Activated CD8-positive, alpha-beta memory T cell treated with anti-CD3 and anti-CD28 coated beads, Interleukin-2, amount 50 U/mL, for 4 hours (primary cell): ENCODE results near the gene OPTN.
A peak's percentile ranks its signal among the peaks of the same experiment; 100 is the strongest.
"Not testable (repeated sequence)": the region's sequence is repeated elsewhere in the genome, so short reads cannot be mapped to it uniquely, and the experiment has no call there.

Experiments
- DNase-seq: peaks from one replicate; pipeline ENCODE4 v3.0.0-alpha.2; 2020

OPTN gene

DNA sequence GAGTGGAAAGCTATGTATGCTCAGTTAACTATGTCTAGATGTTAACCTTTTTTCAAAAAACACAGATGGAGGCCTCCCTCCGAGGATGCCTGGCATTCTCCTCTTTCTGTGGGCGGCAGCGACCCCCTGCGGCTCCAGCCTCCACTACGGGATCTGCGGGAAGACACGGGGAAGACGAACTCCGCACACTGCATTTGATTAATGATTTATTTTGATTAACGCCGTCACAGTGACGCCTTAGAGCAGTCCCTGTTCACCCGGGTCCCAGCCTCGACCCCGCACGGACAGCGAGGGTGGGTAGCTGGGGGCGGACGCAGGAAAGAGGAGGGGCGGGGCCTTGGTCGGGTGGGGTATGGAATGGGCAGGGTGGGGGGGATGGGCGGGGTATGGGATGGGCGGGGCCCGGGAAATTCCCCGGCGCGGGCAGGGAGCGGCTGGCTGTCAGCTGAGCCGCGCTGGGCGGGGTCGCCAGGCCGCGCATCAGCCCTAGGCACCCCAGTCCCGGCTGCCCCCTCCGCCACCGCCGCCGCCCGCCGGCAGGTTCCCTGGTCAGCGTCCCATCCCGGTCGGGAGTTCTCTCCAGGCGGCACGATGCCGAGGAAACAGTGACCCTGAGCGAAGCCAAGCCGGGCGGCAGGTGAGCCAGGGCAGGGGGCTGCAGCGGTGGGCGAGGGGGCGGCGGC, at the start of gene OPTN:
Gene OPTN (plus strand): TSS at position 498 of the 683 bp plus-strand sequence. CDS start 8,960 bp downstream, outside the sequence.
- peak; percentile 77 for DNase-seq

DNA sequence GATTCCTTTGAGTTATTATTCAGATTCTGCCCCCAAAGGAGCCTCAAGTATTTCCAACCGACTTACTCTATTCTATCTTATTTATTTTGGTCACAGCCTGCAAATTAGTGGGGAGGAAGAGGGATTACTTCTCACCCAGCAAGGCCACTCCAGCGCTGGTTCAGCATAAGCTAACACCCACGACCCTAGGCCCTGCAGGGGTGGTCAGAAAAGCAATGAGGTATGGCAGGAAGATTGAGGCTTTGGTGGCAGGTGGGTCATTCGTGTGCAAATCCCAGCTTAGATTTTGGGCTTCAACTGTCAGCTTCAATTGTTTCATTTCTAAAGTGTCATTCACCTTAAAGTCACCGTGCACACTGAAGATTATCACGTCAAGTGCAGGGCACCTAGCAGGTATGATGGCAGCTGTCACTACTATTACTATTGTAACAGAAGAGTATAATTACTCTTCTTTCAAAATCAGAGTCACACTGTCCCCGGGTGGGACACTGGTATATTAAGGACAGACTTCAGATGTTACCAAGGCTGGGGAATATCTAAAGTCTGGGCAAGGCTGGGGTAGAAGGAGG, 48.8 kb upstream of the OPTN start:
- no peak for DNase-seq

DNA sequence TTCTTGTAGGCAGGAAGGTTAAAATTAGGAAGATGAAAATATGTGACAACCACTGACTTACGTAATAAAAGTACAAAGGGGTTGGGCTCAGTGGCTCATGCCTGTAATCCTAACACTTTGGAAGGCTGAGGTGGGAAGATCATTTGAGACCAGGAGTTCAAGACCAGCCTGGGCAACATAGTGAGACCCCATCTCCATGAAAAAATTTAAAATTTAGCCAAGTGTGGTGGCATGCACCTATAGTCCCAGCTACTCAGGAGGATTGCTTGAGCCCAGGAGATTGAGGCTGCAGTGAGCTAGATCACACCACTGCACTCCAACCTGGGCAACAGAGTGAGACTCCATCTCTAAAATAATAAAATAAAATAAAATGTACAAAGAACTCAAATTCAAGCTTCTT, 46.8 kb upstream of the OPTN start:
- DNase-seq: not testable (repeated sequence)

DNA sequence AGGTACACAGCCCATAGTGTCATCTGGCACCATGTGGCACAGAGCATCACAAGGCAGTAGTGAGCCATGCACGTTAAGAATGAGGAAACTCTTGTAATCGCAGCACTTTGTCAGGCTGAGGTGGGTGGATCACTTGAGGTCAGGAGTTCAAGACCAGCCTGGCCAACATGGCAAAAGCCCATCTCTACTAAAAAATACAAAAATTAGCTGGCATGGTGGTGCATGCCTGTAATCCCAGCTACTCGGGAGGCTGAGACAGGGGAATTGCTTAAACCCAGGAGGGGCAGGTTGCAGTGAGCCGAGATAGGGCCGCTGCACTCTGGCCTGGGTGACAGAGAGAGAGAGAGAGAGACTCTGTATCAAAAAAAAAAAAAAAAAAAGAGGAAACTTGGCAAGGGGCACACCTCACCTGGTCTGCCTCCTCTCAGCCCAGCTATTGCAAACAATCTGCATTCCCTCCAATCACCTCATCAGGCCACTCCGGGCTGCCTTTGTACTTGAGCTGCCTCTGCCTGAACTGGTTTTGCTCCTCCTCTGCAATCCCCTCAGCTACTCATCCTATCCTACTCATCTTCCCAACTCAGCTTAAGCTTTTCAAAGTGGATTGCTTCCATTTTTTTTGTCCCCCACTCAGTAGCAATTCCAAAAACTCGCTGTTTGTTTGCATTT, 46.0 kb upstream of the OPTN start:
- no peak for DNase-seq

DNA sequence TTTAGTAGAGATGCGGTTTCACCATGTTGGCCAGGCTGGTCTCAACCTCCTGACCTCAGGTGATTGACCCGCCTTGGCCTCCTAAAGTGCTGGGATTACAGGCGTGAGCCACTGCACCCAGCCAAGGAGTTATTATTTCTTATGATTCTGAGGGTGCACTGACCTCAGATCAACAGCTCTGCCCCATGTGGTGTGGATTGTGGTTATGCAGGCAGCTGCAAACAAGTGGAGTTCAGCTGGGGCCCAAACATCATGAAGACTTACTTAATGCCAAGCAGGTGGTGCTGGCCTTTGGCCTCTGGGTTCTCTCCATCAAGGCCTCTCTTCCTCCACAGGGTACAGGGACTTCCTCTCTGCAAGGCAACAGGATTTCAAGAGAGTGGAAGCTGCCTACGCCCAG, 45.1 kb upstream of the OPTN start:
- no peak for DNase-seq

DNA sequence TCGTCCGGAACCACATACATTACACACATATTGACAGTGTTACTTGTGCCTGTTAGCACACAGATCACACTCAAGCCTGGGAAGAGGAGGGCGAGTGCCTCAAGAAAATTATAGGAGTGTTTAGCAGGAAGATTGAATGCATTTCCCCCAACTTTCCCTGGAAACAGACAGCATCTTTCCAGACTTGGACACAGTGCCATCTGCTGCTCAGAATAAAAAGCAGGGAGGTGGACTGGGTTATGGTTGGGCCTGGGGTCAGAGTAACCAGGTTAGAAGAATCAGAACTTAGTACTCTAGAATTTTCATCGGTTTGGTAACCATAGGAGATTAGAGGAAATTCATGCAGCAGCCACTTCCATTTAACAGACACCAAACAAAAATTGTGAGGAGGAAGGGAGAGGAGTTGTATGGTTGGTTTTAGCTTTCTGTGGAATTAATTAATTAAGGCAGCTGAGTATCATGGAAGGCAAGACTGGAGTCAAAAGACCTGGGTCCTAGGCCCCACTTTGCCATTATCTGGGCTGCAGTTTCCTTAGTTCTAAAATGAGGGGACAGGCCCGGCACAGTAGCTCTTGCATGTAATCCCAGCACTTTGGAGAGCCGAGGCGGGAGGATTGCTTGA, 43.4 kb upstream of the OPTN start:
- no peak for DNase-seq

DNA sequence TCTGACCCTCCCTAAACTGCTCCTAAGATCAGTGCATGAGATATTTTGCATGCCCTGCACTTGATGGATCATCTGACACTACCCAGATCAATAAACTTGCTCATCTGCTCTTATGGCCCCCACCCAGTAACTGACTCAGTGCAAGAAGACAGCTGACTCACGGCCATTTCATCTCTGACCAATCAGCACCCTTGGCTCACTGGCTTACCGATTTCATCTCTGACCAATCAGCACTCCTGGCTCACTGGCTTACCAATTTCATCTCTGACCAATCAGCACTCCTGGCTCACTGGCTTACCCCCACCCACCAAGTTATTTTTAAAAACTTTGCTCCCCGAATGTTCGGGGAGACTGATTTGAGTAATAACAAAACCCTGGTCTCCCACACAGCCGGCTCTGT, 37.2 kb upstream of the OPTN start:
- DNase-seq: no peak

DNA sequence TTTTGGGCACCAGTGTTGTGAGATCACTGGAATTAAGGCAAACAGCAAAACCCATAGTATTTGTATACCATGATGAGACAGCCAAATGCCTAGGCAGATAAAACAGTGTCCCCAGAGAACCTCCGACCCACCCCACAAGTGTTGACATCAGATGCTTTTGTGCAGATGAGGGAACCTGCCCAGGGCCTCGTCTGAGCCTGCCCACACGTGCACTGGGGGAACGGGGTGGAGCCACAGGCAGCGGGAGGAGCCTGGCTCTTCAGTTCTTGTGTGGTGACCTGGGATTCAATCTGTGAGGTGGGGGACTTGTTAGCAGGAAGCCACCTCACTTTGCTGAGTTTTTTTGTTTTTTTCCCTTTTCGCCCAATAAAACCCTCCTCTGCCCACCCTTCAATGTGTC, 33.4 kb upstream of the OPTN start:
- no peak for DNase-seq

DNA sequence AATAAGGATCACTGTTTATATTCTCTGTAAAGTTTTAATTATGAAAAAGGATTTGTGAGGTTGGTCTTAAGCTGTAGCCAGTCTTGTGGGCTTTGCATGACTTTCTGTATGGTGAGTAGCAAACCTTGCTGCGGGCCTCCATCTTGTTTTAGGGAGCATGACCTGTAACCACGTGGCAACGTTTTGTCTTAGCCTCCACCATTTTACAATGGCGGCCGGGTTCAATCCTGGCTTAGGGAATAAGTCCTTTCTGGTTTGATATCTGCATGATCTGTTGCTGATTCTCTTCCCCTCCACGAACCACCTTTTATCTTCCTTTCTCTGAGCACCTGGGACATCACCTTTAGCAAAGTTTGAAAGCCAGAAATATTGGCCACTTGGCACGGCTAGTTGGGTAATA, 32.5 kb upstream of the OPTN start:
- DNase-seq: no peak

DNA sequence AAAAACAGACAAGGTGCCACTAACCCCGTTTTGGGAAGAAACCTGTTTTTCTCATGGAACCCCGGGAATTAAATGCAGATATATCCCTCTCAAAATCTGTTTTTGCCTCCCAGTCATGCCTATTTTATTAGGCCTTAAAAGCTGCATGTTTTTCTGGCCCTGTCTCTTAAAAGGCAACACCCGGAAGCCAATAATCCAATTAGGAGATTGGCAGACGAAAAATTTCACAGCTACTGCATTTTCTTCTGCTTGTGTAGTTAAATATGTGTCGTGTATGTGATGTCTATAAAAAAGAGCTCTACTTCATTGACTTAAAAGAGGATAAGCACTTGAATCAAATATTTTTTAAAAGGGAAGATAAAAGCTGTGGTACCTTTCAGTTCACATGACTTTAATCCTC, 31.9 kb upstream of the OPTN start:
- no peak for DNase-seq

DNA sequence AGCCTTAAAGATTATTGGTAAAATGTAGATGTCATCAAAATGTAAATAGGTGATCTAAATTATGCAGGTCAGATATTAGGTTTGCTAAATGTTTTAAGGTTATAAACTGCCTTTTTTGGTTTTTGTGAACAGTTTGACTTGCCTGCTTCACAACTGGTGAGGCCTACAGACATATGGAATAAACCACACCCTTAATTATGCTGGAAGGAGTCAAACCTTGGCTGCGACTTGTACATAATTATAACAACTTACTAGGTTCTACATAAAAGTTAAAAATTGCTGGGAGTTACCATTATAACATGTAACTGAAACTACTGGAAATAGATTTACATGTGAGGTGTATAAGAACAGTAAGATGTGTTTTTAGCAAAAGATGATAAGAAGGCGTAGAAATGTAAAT, 31.5 kb upstream of the OPTN start:
- DNase-seq: no peak

DNA sequence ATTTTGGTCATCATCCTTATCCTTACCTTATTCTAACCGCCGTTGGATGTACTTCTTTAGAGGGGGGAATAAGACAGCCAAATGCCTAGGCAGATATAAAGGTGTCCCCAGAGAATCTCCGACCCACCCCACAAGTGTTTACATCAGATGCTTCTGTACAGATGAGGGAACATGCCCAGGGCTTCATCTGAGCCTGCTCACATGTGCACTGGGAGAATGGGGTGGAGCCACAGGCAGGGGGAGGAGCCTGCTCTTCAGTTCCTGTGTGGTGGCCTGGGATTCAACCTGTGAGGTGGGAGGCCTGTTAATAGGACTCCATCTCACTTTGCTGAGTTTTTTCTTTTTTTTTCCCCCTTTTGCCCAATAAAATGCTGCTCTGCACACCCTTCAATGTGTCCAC, 27.6 kb upstream of the OPTN start:
- no peak for DNase-seq

DNA sequence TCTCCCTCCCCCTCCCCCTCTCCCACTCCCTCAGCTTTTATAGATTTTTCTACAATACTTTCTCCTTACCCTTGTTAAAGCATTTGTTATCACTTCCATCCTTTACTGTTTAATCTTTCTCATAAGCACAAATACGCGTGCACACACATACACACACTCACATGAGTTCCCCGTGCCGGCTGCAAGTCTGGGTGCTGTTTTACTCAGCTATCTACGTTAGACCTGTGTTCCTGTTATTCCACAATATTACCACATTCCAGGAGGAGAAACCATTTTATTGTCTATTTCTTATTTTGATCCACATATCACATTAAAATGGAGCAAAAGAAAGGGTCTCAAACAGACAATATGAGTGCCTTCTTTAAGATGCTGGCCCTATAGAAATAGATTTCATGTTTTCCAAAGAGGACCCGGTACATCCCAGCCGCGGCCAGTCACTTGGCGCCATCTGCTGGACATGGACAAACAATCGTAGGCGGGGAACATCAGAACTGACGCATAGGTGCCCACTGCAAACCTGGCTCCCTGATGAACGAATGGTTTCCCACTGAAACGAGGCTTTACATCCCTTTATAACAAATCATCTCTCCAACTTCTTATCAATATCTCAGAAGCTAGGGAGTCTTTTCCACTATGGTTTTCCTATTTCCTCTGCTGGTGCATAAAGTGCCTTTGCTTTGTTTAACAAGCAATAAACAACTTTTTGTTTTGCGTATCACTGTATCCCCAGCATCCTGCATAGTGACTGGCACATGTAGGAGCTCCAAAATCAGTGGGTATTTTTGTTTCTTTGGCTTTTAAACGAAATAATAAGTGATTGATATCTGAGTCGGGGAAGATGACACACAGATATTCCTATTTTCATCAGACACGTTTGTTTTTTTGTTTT, 25.2 kb upstream of the OPTN start:
- peak; percentile 41 for DNase-seq

DNA sequence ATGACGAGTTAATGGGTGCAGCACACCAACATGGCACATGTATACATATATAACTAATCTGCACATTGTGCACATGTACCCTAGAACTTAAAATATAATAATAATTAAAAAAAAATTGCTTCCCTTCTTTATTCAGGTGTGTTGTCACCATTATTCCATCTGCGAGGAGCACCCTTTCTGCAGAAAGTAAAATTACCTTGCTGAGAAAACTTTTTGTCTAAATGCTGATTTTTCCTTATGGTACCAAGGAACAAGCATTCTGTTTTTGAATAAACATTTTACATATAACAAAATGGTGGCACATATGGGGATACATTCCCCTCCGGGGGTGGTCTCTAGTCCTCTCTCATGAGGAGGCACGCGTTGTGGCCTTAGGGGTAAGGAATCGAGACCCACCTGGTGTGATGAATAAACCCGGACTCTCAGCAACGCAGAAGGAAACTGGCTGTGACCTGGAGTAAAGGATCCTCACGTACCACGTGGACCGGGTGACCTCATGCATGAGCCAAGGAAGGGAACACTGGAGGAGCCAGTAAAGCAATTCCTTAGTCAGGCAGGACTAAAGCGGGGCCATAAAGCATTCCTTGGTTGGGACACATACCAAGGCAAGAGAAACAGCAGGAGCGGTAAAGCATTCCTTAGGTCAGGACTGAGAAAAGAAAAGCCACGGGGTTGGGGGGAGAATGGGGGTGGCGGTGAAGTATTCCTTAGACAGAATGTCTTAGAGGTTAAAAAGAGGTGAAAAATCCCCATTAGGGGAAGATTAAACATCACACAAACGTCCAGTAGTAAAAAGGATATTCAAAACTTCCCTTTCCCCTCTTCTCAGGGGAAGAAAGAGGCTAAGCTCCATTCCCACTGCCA, 20.8 kb upstream of the OPTN start:
- no peak for DNase-seq

DNA sequence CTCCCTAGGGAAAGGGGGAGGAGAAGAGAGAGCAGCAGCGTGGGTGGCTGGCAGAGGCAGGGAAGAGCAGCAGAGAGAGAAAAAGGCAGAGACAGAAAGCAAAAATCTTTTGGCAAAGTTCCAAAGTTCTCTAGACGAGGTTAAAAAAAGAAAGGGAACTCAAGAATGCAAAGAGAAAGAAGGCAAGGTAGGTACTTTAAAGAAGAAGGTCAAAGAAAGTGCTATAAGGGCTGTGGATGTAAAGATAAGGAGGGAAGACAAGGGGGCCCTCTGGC, 20.2 kb upstream of the OPTN start:
- no peak for DNase-seq

DNA sequence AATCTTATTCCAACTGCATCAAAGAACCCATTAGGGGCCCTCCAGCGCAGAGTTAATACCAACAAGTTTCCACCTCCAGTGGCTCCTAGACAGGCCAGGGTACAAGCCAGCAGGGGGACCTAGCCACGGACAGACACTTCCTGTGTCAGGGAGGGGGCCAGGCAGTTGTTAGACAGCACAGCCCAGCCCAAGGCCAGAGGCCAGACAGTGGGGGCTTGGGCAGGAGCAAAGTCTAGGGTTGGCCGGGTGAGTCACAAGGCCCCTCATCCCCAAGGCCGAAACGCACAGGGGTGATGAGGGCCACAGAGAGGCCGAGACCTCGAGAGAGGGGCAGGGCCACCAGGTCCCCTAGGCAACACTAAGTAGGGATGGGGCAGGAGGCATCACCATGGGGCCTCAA, 19.3 kb upstream of the OPTN start:
- no peak for DNase-seq

DNA sequence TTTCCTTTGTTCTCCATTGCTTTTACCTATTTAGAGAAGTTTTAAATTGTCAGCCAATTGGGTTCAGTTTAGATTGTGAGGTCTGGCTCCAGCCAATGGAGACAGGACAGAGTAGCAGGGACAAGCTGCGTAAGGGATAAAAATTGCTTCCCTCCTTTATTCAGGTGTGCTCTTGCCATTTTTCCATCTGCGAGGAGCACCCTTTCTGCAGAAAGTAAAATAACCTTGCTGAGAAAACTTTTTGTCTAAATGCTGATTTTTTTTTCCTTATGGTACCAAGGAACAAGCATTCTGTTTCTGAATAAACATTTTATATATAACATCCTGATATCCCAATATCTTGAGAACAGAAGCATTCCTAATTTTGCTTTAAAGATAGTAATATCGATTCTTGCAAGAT, 16.3 kb upstream of the OPTN start:
- DNase-seq: not testable (repeated sequence)

DNA sequence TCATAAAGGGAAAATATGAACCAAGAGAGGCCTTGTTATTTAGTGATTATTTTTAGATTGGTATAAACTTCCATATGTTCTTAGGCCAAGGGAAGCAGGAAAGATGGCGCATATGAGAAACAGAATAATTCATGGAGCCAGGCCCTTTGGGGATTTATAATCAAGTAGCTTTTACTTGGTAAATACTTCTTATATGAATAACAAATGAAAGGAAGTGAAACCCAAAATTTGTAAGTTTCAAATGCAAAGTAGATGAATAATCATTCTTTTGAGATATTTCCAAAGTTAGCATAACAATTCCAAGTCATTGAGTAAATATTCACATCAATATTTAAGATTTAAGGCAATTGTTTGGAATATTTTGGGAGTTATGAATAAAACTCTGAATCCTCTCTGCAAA, 13.9 kb upstream of the OPTN start:
- DNase-seq: no peak

DNA sequence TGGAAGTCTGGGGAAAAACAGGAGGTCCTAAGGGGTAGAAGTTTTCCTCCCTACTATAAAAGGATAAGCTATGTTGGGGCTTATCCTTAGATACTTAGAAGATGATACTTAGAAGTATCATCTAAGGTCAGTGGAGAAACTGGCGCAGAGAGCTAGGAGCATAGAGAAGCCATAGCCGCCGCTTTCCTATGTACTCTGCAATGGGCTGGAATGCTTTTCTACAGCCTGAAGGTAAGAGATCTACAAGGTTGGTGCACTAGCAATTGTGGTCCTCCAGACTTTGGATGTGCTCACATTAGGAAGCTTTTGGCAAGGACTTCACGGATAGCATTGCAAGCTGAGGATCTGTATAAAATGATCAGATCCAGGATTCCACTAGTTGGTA, 12.4 kb upstream of the OPTN start:
- no peak for DNase-seq

DNA sequence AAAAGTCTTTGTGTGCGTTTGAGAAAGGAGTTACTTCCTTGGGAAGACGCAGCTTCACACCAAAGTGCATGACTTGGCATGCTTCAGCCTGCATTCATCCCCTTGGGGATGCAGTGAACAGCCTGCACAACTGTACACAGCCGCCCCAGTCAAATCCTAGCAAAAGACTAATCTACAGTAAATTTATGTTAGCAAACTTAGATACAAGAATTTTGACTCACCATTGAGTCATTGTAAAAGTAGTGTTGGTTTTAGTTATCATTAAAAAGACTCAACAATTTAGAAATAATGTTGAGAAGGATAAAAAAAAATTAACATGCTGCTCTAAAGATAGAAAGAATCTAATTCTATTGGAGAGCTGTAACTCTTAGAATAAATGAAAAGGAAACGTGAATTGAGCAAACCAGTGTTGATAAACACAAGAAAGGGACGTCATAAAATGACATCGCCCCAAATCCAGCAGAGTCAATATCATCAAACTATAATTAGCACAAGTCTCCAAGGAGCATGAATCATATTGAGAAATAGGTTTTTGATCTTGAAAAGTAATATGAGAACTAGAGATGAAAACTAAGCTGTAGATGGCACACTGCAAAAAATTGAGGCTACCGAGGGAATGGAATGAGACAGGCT, 11.9 kb upstream of the OPTN start:
- no peak for DNase-seq

DNA sequence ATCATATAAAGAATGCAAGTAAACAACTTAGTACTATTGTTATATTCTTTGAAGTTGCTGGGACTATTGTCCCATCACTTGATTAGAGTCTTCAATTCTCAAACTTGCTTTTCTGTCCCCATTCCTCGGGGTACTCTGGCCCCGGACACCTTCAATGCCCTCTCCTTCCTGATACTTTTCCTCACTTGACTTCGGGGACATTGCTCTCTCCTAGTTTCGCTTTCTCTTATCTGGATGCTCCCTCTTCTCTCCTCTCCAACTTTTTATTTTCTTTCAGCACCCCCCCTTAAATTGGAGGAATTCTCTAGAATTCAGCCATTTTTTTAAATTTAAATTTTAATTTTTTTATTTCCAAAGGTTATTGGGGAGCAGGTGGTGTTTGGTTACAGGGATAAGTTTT, 10.6 kb upstream of the OPTN start:
- no peak for DNase-seq

DNA sequence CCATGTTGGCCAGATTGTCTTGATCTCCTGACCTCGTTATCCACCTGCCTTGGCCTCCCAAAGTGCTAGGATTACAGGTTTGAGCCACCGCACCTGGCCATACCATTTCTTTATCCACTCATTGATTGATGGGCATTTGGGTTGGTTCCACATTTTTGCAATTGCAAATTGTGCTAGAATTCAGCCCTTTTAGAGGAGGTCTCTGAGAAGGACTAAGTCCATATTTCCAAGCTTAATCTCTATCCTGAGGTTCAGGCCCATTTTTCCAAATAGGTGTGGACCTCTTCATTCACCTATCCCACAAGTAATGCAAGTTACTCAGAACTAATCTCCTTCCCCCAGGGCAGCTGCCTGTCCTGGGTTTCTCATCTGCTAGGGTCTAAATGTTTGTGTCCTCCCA, 9.7 kb upstream of the OPTN start:
- no peak for DNase-seq
